NCI-H82 treated with DMSO at 0.1 percent for 48 hours (cell line): Measurements from ENCODE around the gene ADH7.
"Not testable (repeated sequence)": the region's sequence is repeated elsewhere in the genome, so short reads cannot be mapped to it uniquely, and the experiment has no call there.

Experiments used
- DNase-seq: peaks from one replicate; lab custom pipeline; 2025; ENCODE audit not compliant: unreplicated experiment; lab: John Stamatoyannopoulos, UW

The ADH7 gene

DNA sequence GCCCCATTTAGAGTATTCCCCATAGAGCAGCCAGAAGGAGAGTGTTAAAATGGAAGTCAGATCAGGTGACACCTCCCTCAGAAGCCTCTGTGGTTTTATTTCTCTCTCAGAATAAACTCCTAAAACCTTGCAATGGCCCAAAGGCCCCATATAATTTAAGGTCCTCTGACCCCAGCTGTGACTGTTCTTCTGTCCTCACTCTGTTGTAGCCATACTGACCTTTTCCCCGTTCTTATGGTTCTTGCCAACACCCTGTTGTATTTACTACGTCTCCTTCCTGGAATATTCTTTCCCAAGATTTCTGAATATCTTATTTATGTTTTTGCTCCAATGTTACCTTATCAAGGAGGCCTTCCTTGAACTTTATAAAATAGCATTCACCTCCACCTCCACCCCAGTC is 18.0 kb downstream of the ADH7 start:
- DNase-seq = no peak

- DNase-seq = not testable (repeated sequence)
Observed at GRCh38 chr4:99415762-99416161, 19.4 kb downstream of the ADH7 start.

DNA sequence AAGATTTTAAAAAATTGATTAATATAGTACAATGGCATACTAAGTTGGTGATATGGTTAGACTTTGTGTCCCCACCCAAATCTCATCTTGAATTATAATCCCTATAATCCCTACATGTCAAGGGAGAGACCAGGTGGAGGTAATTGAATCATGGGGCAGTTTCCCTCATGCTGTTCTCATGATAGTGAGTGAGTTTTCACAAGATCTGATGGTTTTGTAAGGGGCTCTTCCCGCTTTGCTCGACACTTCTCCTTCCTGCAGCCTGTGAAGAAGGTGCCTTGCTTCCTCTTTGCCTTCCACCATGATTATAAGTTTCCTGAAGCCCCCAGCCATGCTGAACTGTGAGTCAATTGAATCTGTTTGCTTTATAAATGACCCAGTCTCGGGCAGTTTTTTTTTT is 20.2 kb downstream of the ADH7 start:
- DNase-seq = not testable (repeated sequence)

- DNase-seq = no peak
Observed at GRCh38 chr4:99414401-99414800, 20.7 kb downstream of the ADH7 start.

GRCh38 chr4:99413140-99413539 is 22.0 kb downstream of the ADH7 start:
- DNase-seq = no peak

GRCh38 chr4:99411041-99411440 is 24.1 kb downstream of the ADH7 start:
- DNase-seq = no peak

DNA sequence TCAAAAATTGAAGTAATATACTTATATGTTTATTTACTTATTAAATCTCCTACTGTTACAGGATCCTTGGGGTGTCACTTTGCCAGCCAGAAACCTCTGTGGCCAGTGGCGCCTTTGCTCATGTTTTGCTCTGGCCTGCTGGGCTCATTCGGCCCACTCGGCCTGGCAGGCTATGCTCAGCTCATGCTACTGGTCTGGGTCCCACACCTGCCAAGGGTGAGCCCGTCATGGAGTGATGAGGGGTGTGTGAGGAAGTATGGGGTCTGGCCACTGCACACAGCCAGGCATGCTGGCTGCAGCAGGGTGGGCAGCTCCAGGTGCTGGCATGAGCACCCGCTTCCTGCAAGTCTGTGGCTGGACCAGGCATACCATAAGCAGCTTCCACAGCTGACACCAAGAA is 25.1 kb downstream of the ADH7 start:
- no peak for DNase-seq

DNA sequence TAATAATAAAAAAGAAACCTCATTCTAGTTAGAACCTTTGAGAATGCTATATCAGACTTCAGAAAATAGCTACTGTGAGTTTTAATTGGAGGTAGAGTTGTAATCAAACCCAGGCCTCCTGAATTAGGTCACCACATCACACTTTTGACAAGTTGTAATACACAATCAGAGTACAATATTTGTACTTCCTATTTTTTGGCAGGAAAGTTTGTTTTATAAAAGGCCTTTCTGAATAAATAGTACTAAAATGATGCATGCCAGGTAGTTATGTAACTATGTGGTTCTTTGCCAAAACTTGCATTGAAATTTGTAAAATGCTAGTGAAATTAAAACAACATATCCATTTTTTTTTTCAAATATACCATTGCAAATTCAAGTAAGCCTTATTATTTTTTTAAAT is 26.8 kb downstream of the ADH7 start:
- no peak for DNase-seq

DNA sequence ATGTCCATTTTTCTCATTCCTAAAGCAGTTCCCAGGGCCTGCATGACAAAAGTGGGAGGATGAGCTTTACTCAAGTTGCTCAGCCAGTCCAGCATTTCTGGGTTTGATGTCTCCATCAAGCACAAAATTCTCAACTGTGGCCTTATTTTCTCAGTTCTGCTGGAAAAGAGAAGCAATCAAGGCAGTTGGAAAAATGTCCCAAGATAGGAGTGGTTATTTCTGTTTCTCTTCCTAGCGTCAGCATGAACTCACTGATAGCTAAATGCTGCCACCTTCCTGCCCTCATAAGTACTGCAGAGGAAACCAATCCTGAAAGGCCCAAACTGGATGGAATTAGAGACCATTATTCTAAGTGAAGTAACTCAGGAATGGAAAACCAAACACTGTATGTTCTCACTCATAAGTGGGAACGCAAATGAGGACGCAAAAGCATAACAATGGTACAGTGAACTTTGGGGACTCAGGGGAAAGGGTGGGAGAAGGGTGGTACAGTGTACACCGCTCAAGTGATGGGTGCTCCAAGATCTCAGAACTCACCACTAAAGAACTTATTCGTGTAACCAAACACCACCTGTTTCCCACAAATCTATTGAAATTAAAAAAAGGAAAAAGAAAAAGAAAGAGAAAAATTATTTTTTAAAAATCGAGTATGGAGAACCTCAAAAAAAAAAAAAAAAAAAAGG is 29.6 kb downstream of the ADH7 start:
- peak; percentile 24 for DNase-seq

- DNase-seq = no peak
Observed at GRCh38 chr4:99404595-99405287, 30.4 kb downstream of the ADH7 start.

- DNase-seq = no peak
Observed at GRCh38 chr4:99403380-99404184, 31.6 kb downstream of the ADH7 start.

DNA sequence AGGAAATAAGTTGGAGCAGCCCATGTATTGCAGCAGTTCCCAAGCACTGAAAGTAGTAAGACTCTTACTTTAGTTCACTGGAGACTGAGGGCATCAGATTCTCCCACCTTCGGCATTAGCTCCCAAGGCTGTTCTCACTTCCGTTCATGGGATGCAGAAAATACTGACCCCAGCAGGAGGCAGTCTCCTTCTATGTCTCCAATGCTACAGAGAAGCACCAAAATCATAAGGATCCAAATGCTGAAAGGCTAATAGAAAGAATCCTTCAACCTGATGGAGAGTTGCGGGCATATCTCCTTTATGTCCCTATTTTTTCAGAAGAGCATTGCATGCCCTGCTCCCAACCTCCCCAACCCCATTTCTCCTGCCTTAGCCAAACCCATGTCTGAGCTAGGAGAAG is 32.4 kb downstream of the ADH7 start:
- no peak for DNase-seq

GRCh38 chr4:99400831-99401230 is 34.3 kb downstream of the ADH7 start:
- no peak for DNase-seq

- no peak for DNase-seq
Observed at GRCh38 chr4:99399017-99399416, 36.1 kb downstream of the ADH7 start.

DNA sequence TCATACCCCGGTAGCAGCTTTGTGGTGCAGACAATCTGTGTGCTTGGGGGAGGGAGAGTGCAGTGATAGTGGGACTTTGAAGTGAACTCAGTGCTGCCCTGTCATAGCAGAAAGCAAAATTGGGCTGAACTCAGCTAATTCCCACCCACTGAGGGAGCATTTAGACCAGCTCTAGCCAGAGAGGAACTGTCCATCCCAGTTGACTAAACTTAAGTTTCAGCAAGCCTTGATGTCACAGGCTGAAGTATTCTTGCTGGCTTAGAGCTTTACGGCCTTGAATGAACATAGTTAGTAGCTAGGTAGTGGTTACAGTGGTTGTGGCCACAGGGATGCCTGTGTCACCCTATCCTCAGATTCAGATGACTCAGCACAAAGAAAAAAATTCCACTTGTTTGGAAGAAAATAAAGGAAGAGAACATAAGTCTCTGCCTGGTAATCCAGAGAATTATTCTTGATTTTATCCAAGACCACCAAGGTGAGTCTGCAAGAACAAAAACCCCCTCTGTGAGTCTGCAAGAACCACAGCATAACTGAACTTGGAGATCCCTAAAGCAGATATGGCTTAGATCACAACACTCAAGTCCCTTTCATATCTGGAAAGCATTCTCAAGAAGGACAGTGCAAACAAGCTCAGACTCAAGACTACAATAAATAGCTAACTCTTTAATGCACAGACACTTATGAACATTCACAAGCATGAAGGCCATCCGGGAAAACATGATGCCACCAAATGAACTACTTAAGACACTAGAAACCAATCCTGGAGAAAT is 39.4 kb downstream of the ADH7 start:
- DNase-seq = no peak

DNA sequence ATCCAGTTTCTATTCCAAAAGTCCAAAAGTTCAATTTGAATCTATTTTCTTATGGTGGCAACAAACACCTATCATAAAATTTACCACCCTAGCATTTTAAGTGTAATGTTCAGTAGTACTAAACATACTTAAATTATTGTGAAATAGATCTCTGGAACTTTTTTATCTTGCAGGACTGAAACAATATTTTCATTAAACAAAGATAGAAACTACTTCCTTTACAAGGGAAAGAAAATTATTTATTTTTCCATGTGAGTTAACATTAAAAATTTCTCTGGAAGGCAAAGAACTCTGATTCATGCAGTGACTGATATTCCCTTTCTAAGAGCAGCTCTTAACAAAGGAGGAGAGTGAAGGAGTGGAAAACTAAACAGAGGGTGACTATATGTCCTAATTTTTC is 40.2 kb downstream of the ADH7 start:
- no peak for DNase-seq

- DNase-seq = no peak
Observed at GRCh38 chr4:99390055-99390454, 45.1 kb downstream of the ADH7 start.

DNA sequence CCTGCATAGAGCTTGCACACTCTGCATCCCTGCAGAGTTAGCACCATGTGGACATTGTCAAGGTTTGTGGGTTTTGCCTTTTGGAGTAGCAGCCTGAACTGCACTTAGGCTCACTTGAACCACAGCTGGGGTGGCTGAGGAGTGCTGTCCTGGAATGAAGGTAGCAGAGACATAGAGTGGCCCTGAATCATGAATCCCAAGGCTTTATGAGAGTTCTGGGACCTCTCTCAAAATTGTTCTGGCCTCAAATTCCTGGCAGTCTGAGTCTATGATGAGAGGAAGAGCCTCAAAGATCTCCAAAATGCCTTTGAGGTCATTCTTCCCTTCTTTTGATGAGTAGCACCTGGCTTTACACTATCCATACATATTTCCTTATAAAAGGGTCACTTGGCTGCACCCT is 45.5 kb downstream of the ADH7 start:
- DNase-seq = no peak

DNA sequence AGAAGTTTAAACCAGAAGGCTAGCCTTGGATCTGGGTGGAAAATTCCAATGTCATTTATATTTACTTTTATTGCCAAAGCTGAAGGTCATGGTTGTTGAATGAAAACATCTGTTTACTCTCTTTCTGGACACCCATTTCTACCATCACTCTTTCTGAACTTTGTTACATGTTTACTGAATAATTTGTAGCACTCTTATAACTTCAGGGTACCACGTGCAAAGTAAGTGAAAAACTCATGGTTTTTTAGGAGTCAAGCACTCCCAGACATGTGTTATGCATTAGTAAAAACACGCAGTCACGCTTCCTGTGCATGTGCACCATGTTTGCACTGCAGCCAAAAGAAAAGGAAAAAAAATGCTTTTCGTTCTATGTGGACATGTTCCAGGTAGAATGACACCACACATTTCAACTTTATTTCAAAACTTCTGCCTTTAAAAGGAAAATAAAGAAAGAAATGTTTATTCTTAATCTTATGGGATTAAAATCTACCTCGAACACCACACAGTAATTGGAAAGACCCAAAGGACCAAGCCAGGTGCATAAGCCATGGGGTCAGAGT is 51.2 kb downstream of the ADH7 start:
- DNase-seq = no peak

- DNase-seq = no peak
Observed at GRCh38 chr4:99383399-99383798, 51.7 kb downstream of the ADH7 start.

DNA sequence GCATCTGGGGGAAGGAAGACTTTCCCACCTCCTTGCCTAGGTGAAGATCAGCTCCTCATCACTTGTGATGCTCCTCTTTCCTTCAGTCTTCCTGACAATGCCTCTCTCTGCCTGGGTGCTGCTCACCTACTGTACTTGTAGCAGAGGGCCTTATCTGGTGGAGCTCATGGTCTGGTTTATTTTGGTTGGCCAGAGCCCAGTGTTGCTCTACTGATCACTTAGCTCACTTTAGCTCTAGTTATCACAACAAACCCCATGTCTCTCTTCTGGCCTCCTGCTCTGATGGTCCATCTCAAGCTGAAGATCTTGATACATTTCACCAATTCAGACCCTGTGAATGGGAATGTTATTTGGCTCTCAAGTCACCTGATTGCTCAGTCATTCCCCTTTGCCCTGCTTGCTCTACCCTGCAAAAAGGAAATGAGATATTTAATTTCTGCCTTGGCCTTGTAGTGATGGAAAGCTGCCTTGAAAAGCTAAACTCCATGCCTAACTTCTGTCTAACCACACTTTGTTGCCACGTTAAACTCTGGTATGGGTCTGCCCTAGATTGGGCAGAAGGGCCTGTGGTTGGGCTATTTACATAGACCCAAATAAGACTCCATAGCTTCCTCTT is 52.3 kb downstream of the ADH7 start:
- no peak for DNase-seq
